Left ventricle myocardium inferior (tissue), 1 donor: ENCODE results near the gene MICALL1. TPM values are rescaled to one million over a fixed set of nuclear protein-coding genes. Genes with fewer than 3 reads are reported as not detected.

Experiments
- DNase-seq: peaks from one replicate; pipeline ENCODE4 v3.0.0-alpha.2; 2020
- H3K27ac ChIP-seq: fragments of 200-600 bp; replicated peaks from 2 replicates; pipeline ENCODE4 v1.8.0; 2021
- H3K27me3 ChIP-seq: fragments of 200-600 bp; 2 replicates; pipeline ENCODE4 v1.8.0; 2021; ENCODE audit warnings: low read depth
- H3K36me3 ChIP-seq: fragments of 200-600 bp; 2 replicates; pipeline ENCODE4 v1.8.0; 2021
- H3K4me1 ChIP-seq: fragments of 200-600 bp; 2 replicates; pipeline ENCODE4 v1.8.0; 2021
- H3K4me3 ChIP-seq: fragments of 200-600 bp; 2 replicates; pipeline ENCODE4 v1.8.0; 2021; ENCODE audit warnings: mild to moderate bottlenecking, moderate library complexity
- H3K9me3 ChIP-seq: fragments of 200-600 bp; replicated peaks from 2 replicates; pipeline ENCODE4 v1.8.0; 2021
- intact Hi-C: fragments of 100-400 bp; cut with micrococcal nuclease; formaldehyde crosslinking; loops from one replicate; pipeline ENCODE4 v1.11.0; 2022
- total RNA-seq: library from RNA; stranded (reverse); fragmentation: NEBNext Ultra II Directional; extraction: Animal tissue kit (Norgen Biotek cat#: 25700); gene quantifications from one replicate; pipeline ENCODE4 v1.2.1, GENCODE V29; 2021
- TF ChIP-seq, protein P1 (sequence below): fragments of 200-600 bp; IDR thresholded peaks from 2 replicates; pipeline ENCODE4 v1.8.0; 2021; ENCODE audit warnings: antibody characterized with exemption, mild to moderate bottlenecking, borderline replicate concordance
- donor health status: DM: no; HTN: yes; CAD: no; lungs with severe emphysema.

The MICALL1 gene
- total RNA-seq, 1 donor from 2014 or later, result 14.8 TPM

DNA sequence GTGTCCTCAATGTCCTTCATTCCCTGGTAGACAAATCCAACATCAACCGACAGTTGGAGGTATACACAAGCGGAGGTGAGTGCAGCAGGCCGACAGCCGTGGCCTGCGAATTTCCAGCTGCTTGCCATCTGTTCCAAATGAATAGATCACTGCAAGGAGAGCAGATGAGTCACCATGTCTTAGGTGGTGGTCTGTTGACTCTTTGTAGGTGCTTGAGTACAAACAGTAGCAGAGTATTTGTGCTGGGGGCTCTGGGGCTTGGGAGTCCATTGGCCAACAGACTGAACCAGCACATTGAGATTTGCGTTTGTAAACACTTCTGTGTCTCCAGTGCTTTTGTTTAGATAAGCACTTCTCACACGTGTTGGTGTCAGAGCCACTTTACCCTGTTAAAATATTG is 35.8 kb upstream of the MICALL1 start:
- intact Hi-C loops, result no loop called here
- no peak overlapping the region for H3K27ac ChIP-seq
- no peaks in the 10 kb centered on the region for H3K4me1 ChIP-seq
- no peaks in the 10 kb centered on the region for H3K9me3 ChIP-seq
- TF ChIP-seq, protein P1, sequence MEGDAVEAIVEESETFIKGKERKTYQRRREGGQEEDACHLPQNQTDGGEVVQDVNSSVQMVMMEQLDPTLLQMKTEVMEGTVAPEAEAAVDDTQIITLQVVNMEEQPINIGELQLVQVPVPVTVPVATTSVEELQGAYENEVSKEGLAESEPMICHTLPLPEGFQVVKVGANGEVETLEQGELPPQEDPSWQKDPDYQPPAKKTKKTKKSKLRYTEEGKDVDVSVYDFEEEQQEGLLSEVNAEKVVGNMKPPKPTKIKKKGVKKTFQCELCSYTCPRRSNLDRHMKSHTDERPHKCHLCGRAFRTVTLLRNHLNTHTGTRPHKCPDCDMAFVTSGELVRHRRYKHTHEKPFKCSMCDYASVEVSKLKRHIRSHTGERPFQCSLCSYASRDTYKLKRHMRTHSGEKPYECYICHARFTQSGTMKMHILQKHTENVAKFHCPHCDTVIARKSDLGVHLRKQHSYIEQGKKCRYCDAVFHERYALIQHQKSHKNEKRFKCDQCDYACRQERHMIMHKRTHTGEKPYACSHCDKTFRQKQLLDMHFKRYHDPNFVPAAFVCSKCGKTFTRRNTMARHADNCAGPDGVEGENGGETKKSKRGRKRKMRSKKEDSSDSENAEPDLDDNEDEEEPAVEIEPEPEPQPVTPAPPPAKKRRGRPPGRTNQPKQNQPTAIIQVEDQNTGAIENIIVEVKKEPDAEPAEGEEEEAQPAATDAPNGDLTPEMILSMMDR, result no peak
- no peak overlapping the region for H3K4me3 ChIP-seq
- H3K27me3 ChIP-seq, result no peaks in the 10 kb centered on the region
- no peak for DNase-seq
- peaks cover 96% of the 10 kb centered on the region for H3K36me3 ChIP-seq

DNA sequence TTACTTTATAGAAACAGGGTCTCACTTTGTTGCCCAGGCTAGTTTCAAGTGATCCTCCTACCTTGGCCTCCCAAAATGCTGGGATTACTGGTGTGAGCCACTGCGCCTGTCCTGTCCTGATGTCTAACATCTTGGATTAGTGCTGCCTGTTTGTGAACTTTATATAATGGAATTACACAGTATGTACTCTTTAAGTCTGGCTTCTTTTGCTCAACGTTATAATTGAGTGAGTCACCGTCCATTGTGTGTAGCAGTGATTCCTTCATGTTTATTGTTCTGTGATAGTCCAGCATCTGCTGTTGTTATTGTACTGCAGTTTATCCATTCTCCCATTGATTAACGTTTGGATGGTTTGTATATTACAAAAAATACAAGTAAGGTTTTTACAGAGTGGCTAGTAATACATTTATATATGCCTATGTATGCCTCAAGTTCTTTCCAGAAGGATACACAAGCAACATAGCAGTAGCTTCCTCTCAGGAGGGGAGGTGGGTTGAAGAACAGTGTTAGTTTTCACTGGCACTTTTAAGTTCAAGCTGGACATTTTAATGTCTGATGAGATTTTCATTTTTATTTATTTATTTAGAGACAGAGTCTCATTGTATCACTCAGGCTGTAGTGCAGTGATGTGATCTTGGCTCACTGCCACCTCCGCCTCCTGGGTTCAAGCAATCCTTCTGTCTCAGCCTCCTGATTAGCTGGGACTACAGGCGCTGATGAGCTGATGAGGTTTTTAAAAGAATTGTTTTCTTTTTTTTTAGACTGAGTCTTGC is 25.2 kb upstream of the MICALL1 start:
- no peaks in the 10 kb centered on the region for H3K9me3 ChIP-seq
- no peak overlapping the region for H3K27ac ChIP-seq
- intact Hi-C loops, result no loop called here

DNA sequence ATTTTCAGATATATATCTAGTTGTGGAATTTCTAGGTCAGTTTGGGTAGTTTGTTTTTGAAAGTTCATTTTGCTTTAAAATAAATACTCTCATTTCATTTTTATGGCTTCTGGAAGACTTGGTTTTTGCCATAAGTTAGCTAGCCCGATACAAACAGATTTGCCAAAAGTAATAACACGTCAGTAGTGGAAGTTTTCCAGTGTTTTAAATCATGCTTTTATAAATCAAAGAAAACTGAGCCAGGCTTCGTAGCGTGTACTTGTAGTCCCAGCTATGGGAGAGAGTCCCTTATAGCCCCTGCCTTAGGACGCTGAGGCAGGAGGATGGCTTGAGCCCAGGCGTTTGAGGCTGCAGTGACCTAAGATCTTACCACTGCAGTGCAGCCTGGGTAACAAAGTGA is 21.7 kb upstream of the MICALL1 start:
- Histone ChIP-seq H3K27me3 (no peaks in the 10 kb centered on the region), H3K36me3 (peaks cover 82% of the 10 kb centered on the region), H3K4me3 (no peak overlapping the region), H3K27ac (no peak overlapping the region), H3K9me3 (no peaks in the 10 kb centered on the region), H3K4me1 (peaks cover 17% of the 10 kb centered on the region)
- TF ChIP-seq, protein P1, result no peak
- intact Hi-C loops, result no loop called here
- DNase-seq, result no peak

More for the DNA sequence above, 25.2 kb upstream of the MICALL1 start:
- peaks cover 82% of the 10 kb centered on the region for H3K36me3 ChIP-seq
- TF ChIP-seq, protein P1, result no peak
- H3K4me3 ChIP-seq, result no peak overlapping the region
- peaks cover 5% of the 10 kb centered on the region for H3K4me1 ChIP-seq
- DNase-seq, result no peak
- H3K27me3 ChIP-seq, result no peaks in the 10 kb centered on the region

DNA sequence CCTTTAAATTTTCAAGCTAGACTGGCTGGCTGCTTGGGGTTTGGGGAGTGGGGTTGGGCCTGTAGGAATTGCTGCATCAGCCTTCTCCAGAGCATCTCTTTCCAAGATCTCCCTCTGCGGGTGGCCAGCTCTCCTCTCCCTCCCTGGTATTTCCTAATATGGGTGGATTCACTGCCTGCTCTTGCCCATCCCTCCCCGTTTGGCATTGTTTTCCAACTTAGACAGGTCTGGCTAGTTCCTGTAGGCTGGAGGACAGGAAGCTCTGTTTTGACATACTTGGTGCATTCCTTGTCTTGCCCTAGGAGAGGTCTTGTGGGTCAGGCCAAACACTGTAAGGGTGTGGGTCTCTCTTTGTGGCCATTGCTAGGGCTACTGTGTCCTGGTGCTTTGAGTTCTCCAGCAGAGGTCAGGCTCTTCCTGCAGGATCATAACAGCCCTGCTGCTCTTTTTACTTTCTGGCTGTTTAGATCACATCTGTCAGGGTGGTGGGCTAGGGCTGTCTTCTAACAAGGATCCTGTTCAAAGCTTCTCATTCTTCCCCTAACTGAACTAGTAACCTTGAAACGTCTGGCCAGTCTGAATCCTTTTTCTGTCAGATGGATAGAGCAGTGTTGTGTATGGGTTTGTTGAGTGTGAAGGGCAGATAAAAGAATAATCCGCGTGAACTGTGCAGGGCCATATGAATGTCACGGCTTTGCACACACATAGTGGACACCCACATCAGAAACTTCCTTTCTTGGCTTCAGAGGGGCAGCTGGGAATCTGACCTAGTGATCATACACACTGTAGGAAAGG is 18.3 kb upstream of the MICALL1 start:
- DNase-seq, result no peak
- TF ChIP-seq, protein P1, result peak; percentile 64
- Histone ChIP-seq H3K27ac (peak overlapping the region; percentile 45), H3K36me3 (peaks cover 64% of the 10 kb centered on the region), H3K27me3 (no peaks in the 10 kb centered on the region), H3K4me3 (no peak overlapping the region), H3K9me3 (no peaks in the 10 kb centered on the region), H3K4me1 (peaks cover 25% of the 10 kb centered on the region)
- intact Hi-C loops, result no loop called here

DNA sequence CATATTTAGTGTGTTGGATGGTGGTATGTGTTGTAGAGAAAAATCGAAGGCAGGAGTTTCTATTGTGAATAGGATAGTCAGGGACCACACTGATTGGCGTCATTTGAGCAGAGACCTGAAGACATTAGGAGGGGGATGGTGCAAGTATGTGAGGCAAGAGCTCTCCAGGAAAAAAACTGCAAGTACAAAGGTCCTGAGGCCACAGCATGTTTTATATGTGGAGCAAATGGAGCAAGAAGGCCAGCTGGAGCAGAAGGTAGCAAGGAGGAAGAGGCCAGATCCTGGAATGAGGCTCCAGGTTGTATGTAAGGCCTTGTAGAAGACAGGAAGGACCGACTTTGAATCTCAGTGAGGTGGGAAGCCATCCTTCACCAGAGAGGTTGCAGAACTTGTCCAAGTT is 14.2 kb upstream of the MICALL1 start:
- no peak for DNase-seq
- Histone ChIP-seq H3K4me3 (no peak overlapping the region), H3K9me3 (no peaks in the 10 kb centered on the region), H3K4me1 (peaks cover 55% of the 10 kb centered on the region), H3K27me3 (no peaks in the 10 kb centered on the region), H3K27ac (peak overlapping the region; percentile 47), H3K36me3 (peaks cover 40% of the 10 kb centered on the region)
- intact Hi-C loops, result loop anchor here (10.0 kb wide), 1 partner anchor 63 kb away; the partner anchor contains the start of genes C22orf23 and POLR2F
- TF ChIP-seq, protein P1, result no peak
